Ishikawa (cell line): Measurements from ENCODE around the gene SMAD1.

ENCODE experiments used
- CEBPB ChIP-seq: IDR thresholded peaks from 2 replicates; pipeline ENCODE4 v1.6.1; 2012
- EGR1 ChIP-seq: IDR thresholded peaks from 2 replicates; pipeline ENCODE4 v1.6.1; 2012
- EP300 ChIP-seq: IDR thresholded peaks from 2 replicates; pipeline ENCODE4 v1.6.1; 2012; ENCODE audit warnings: borderline replicate concordance
- NFIC ChIP-seq: IDR thresholded peaks from 2 replicates; pipeline ENCODE4 v1.6.1; 2012
- RAD21 ChIP-seq: IDR thresholded peaks from 2 replicates; pipeline ENCODE4 v1.6.1; 2012; ENCODE audit warnings: low read depth
- TEAD4 ChIP-seq: IDR thresholded peaks from 2 replicates; pipeline ENCODE4 v1.6.1; 2012
- ZBTB7A ChIP-seq: IDR thresholded peaks from 2 replicates; pipeline ENCODE4 v1.6.1; 2012; ENCODE audit warnings: low read depth
- TF ChIP-seq, protein P1 (sequence below): IDR thresholded peaks from 2 replicates; pipeline ENCODE4 v1.6.1; 2012
- TF ChIP-seq, protein P2 (sequence below): IDR thresholded peaks from 2 replicates; pipeline ENCODE4 v1.6.1; 2012; ENCODE audit warnings: low read depth, mild to moderate bottlenecking

DNA sequence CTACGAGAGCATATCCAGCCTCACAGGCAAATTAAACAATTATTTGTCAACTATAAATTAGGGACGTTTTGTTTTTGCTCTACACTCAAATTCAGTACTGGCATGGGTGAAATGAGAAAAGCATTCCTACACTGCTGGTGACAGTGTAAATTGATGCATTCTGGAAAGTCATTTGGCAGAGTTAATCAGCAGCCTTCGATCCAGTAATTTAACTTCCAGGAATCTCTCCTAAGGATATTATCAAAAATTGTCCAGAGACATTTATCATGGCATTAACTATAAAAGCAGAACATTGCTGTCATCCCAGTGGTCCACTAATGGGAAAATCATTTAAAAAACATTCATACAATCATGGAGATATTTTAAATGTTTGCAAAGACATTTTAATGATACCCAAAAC lies 70.0 kb downstream of the SMAD1 start:
- no peak for TF ChIP-seq CEBPB
- TF ChIP-seq EGR1 = no peak
- no peak for TF ChIP-seq EP300
- TF ChIP-seq ZBTB7A = no peak
- TF ChIP-seq NFIC = no peak
- no peak for TF ChIP-seq TEAD4
- no peak for TF ChIP-seq RAD21
- TF ChIP-seq, protein P1, sequence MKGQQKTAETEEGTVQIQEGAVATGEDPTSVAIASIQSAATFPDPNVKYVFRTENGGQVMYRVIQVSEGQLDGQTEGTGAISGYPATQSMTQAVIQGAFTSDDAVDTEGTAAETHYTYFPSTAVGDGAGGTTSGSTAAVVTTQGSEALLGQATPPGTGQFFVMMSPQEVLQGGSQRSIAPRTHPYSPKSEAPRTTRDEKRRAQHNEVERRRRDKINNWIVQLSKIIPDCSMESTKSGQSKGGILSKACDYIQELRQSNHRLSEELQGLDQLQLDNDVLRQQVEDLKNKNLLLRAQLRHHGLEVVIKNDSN = no peak
- TF ChIP-seq, protein P2, sequence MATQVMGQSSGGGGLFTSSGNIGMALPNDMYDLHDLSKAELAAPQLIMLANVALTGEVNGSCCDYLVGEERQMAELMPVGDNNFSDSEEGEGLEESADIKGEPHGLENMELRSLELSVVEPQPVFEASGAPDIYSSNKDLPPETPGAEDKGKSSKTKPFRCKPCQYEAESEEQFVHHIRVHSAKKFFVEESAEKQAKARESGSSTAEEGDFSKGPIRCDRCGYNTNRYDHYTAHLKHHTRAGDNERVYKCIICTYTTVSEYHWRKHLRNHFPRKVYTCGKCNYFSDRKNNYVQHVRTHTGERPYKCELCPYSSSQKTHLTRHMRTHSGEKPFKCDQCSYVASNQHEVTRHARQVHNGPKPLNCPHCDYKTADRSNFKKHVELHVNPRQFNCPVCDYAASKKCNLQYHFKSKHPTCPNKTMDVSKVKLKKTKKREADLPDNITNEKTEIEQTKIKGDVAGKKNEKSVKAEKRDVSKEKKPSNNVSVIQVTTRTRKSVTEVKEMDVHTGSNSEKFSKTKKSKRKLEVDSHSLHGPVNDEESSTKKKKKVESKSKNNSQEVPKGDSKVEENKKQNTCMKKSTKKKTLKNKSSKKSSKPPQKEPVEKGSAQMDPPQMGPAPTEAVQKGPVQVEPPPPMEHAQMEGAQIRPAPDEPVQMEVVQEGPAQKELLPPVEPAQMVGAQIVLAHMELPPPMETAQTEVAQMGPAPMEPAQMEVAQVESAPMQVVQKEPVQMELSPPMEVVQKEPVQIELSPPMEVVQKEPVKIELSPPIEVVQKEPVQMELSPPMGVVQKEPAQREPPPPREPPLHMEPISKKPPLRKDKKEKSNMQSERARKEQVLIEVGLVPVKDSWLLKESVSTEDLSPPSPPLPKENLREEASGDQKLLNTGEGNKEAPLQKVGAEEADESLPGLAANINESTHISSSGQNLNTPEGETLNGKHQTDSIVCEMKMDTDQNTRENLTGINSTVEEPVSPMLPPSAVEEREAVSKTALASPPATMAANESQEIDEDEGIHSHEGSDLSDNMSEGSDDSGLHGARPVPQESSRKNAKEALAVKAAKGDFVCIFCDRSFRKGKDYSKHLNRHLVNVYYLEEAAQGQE = no peak
